Breast epithelium (tissue), 4 donors: ENCODE data around the gene DMBT1. TPM values are rescaled to one million over a fixed set of nuclear protein-coding genes. Genes with fewer than 3 reads are reported as not detected.

ENCODE experiments used
- DNase-seq, 2 donors: peaks; one replicate each; pipeline ENCODE4 v3.0.0-alpha.2; 2019; ENCODE audit warnings: low spot score in 2 of 2
- H3K27ac ChIP-seq, 2 donors: fragments of 200-600 bp; sonication (generic) in 1 of 2; one replicate each; pipeline ENCODE4 v1.5.1; 2016 to 2019; ENCODE audit warnings: mild to moderate bottlenecking in 1 of 2
- H3K27me3 ChIP-seq, 2 donors: fragments of 200-600 bp; sonication (generic) in 1 of 2; one replicate each; pipeline versions ENCODE4 v1.5.1 to v1.6.0; 2017 to 2019; ENCODE audit warnings: control low read depth in 1 of 2, mild to moderate bottlenecking in 1 of 2
- H3K36me3 ChIP-seq: fragments of 200-600 bp; one replicate; pipeline ENCODE4 v1.5.1; 2019
- H3K4me1 ChIP-seq, 2 donors: fragments of 200-600 bp; sonication (generic); one replicate each; pipeline ENCODE4 v1.5.1; 2016 to 2019; ENCODE audit warnings: control low read depth in 1 of 2
- H3K4me3 ChIP-seq, 3 donors: fragments of 200-600 bp; sonication (generic); 1 replicate in 2 of 3; 2 replicates in 1 of 3; pipeline ENCODE4 v1.5.1; 2016 to 2019; ENCODE audit warnings: mild to moderate bottlenecking in 3 of 3, moderate library complexity in 2 of 3
- H3K9me3 ChIP-seq, 2 donors: fragments of 200-600 bp; sonication (generic) in 1 of 2; one replicate each; pipeline ENCODE4 v1.5.1; 2016 to 2019; ENCODE audit warnings: control low read depth in 1 of 2
- CTCF ChIP-seq, 3 donors: fragments of 450-650 bp; IDR thresholded peaks; one replicate each; pipeline ENCODE4 v1.5.1; 2016 to 2017; ENCODE audit warnings: antibody characterized with exemption in 3 of 3, mild to moderate bottlenecking in 3 of 3, moderate library complexity in 3 of 3
- POLR2A ChIP-seq: fragments of 450-650 bp; IDR thresholded peaks from one replicate; pipeline ENCODE4 v1.6.1; 2016; ENCODE audit warnings: antibody characterized with exemption, mild to moderate bottlenecking, moderate library complexity
- POLR2AphosphoS5 ChIP-seq, 3 donors: sonication (generic); formaldehyde crosslinking; IDR thresholded peaks; one replicate each; pipeline ENCODE4 v1.6.1; 2017; ENCODE audit warnings: antibody characterized with exemption in 3 of 3
- intact Hi-C: fragments of 100-400 bp; cut with DNase I; formaldehyde crosslinking; loops from one replicate; pipeline ENCODE4 v1.15.1; 2023; ENCODE audit warnings: low total_unique reads
- total RNA-seq, 3 donors: library from RNA; depleted of rRNA; stranded (reverse); fragments of >200 nt; gene quantifications; one replicate each; pipeline ENCODE4 v1.1.0, GENCODE V29; 2016

DMBT1 gene
- total RNA-seq, 3 donors from 2014 or later, result 0.15 to 2.3 TPM; not detected in 1

GRCh38 chr10:122548407-122549085 lies 12.0 kb upstream of the DMBT1 start:
- intact Hi-C loops, result no loop called here
- Histone ChIP-seq H3K4me3 (no peak overlapping the region), H3K9me3 (no peaks in the 10 kb centered on the region), H3K27ac (no peak overlapping the region), H3K4me1 (no peaks in the 10 kb centered on the region), H3K27me3 (no peaks in the 10 kb centered on the region), H3K36me3 (no peaks in the 10 kb centered on the region)
- TF ChIP-seq CTCF (IDR thresholded peaks at IDR 0.05), result no peak
- no peak for TF ChIP-seq POLR2A
- no peak for TF ChIP-seq POLR2AphosphoS5 (IDR thresholded peaks at IDR 0.05)
- no peak for DNase-seq

GRCh38 chr10:122549636-122550035 lies 10.9 kb upstream of the DMBT1 start:
- H3K9me3 ChIP-seq, result no peaks in the 10 kb centered on the region
- H3K27me3 ChIP-seq, result no peaks in the 10 kb centered on the region
- DNase-seq, result no peak
- no peak overlapping the region for H3K27ac ChIP-seq
- H3K36me3 ChIP-seq, result no peaks in the 10 kb centered on the region
- intact Hi-C loops, result loop anchor here (10.0 kb wide), 1 partner anchor 1185 kb away; no protein-coding TSS in a partner anchor
- TF ChIP-seq CTCF (IDR thresholded peaks at IDR 0.05) (no peak), POLR2A (no peak), POLR2AphosphoS5 (IDR thresholded peaks at IDR 0.05) (no peak)
- H3K4me3 ChIP-seq, result no peak overlapping the region
- H3K4me1 ChIP-seq, result no peaks in the 10 kb centered on the region

- intact Hi-C loops, result loop anchor here (10.0 kb wide), 1 partner anchor 1184 kb away; no protein-coding TSS in a partner anchor
- DNase-seq, result no peak
These were observed 10.1 kb upstream of the DMBT1 start for GRCh38 chr10:122550427-122550826.

GRCh38 chr10:122550983-122551382 lies 9.6 kb upstream of the DMBT1 start:
- Histone ChIP-seq H3K27ac (peak overlapping the region; percentile 33 to 48), H3K36me3 (no peaks in the 10 kb centered on the region), H3K4me3 (no peak overlapping the region), H3K9me3 (no peaks in the 10 kb centered on the region), H3K27me3 (no peaks in the 10 kb centered on the region), H3K4me1 (no peaks in the 10 kb centered on the region)
- TF ChIP-seq POLR2A (no peak), POLR2AphosphoS5 (IDR thresholded peaks at IDR 0.05) (no peak), CTCF (IDR thresholded peaks at IDR 0.05) (no peak)
- intact Hi-C loops, result loop anchor here (10.0 kb wide), 1 partner anchor 1184 kb away; no protein-coding TSS in a partner anchor
- DNase-seq, result peak in 1 of 2 donors; percentile 39

More at GRCh38 chr10:122550427-122550826, 10.1 kb upstream of the DMBT1 start:
- Histone ChIP-seq H3K27ac (peak overlapping the region in 1 of 2 donors; percentile 48), H3K27me3 (no peaks in the 10 kb centered on the region), H3K36me3 (no peaks in the 10 kb centered on the region), H3K4me3 (no peak overlapping the region), H3K4me1 (no peaks in the 10 kb centered on the region), H3K9me3 (no peaks in the 10 kb centered on the region)
- TF ChIP-seq POLR2AphosphoS5 (IDR thresholded peaks at IDR 0.05), result no peak

GRCh38 chr10:122551450-122551849 lies 9.1 kb upstream of the DMBT1 start:
- H3K4me3 ChIP-seq, result no peak overlapping the region
- no peaks in the 10 kb centered on the region for H3K4me1 ChIP-seq
- H3K27me3 ChIP-seq, result no peaks in the 10 kb centered on the region
- no peak for DNase-seq
- intact Hi-C loops, result loop anchor here (10.0 kb wide), 1 partner anchor 1183 kb away; no protein-coding TSS in a partner anchor
- H3K27ac ChIP-seq, result peak overlapping the region; percentile 33 to 48
- no peaks in the 10 kb centered on the region for H3K36me3 ChIP-seq
- H3K9me3 ChIP-seq, result no peaks in the 10 kb centered on the region
- no peak for TF ChIP-seq CTCF (IDR thresholded peaks at IDR 0.05)
- TF ChIP-seq POLR2AphosphoS5 (IDR thresholded peaks at IDR 0.05), result no peak
- TF ChIP-seq POLR2A, result no peak
